Common myeloid progenitor, CD34-positive (primary cell): ENCODE results near the gene RHOB.

ENCODE experiments used
- CTCF ChIA-PET: fragments of 350-600 bp; sonication (Branson Sonifier 250); formaldehyde crosslinking; loops from one replicate; lab custom pipeline; 2021; ENCODE audit warnings: antibody characterized with exemption; lab: Charles Lee
- POLR2A ChIA-PET: fragments of 350-600 bp; sonication (Branson Sonifier 250); formaldehyde crosslinking; loops from one replicate; lab custom pipeline; 2021; ENCODE audit warnings: antibody characterized with exemption; lab: Charles Lee
- DNase-seq, 3 donors: peaks; one replicate each; pipeline versions ENCODE4 v3.0.0 to v3.0.0-alpha.2; 2013
- H3K27ac ChIP-seq, 2 experiments: 1 replicate in 1 of 2; 2 replicates in 1 of 2; pipeline ENCODE4 v1.7.0; 2013; ENCODE audit warnings: inconsistent platforms in 2 of 2, low read length in 2 of 2, mild to moderate bottlenecking in 2 of 2, low read depth in 1 of 2, moderate library complexity in 1 of 2; ENCODE audit not compliant: severe bottlenecking in 2 of 2, insufficient read depth in 1 of 2, poor library complexity in 1 of 2
- H3K27me3 ChIP-seq, 5 experiments: replicated peaks in 2 of 5; 1 replicate in 3 of 5; 2 replicates in 2 of 5; pipeline versions ENCODE4 v1.6.1 to v1.7.0; 2013; ENCODE audit warnings: low read length in 4 of 5, mild to moderate bottlenecking in 2 of 5, moderate library complexity in 2 of 5, inconsistent platforms in 1 of 5; ENCODE audit not compliant: insufficient read depth in 5 of 5, control insufficient read depth in 4 of 5
- H3K36me3 ChIP-seq, 4 experiments: 1 replicate in 2 of 4; 2 replicates in 2 of 4; pipeline versions ENCODE4 v1.6.1 to v1.7.0; 2013; ENCODE audit warnings: low read length in 3 of 4, control low read depth in 1 of 4, mild to moderate bottlenecking in 1 of 4; ENCODE audit not compliant: control insufficient read depth in 4 of 4, insufficient read depth in 4 of 4
- H3K4me1 ChIP-seq, 4 experiments: 1 replicate in 3 of 4; 2 replicates in 1 of 4; pipeline versions ENCODE4 v1.6.1 to v1.7.1; 2013; ENCODE audit warnings: low read length in 3 of 4, mild to moderate bottlenecking in 3 of 4, control low read depth in 1 of 4, inconsistent platforms in 1 of 4, moderate library complexity in 1 of 4; ENCODE audit not compliant: control insufficient read depth in 4 of 4, insufficient read depth in 4 of 4; ENCODE audit errors: control extremely low read depth in 1 of 4
- H3K4me3 ChIP-seq, 7 experiments: 1 replicate in 4 of 7; 2 replicates in 3 of 7; pipeline versions ENCODE4 v1.5.1 to v1.7.0; 2013; ENCODE audit warnings: mild to moderate bottlenecking in 7 of 7, low read length in 6 of 7, moderate library complexity in 6 of 7, inconsistent platforms in 2 of 7, low read depth in 2 of 7, control low read depth in 1 of 7; ENCODE audit not compliant: insufficient read depth in 4 of 7, control insufficient read depth in 1 of 7; ENCODE audit errors: extremely low read depth in 1 of 7
- H3K9me3 ChIP-seq, 5 experiments: 1 replicate in 4 of 5; 2 replicates in 1 of 5; pipeline versions ENCODE4 v1.6.1 to v1.7.1; 2013; ENCODE audit warnings: low read length in 4 of 5, mild to moderate bottlenecking in 2 of 5, inconsistent platforms in 1 of 5, low read depth in 1 of 5, moderate library complexity in 1 of 5; ENCODE audit not compliant: control insufficient read depth in 4 of 5, insufficient read depth in 2 of 5; ENCODE audit errors: control extremely low read depth in 1 of 5
- WGBS: methylation state at CpG from one replicate; pipeline ENCODE4 v1.1.5; 2013; ENCODE audit not compliant: insufficient coverage; 5-methylcytosine and 5-hydroxymethylcytosine counted together

RHOB gene

GRCh38 chr2:20430461-20431300 lies 16.2 kb upstream of the RHOB start:
- CTCF ChIA-PET = interaction anchor here (1.2 to 12.9 kb wide), 3 partner anchors 9 to 19 kb away, joined by 4 to 113 read pairs (median 5); no protein-coding TSS in a partner anchor

DNA sequence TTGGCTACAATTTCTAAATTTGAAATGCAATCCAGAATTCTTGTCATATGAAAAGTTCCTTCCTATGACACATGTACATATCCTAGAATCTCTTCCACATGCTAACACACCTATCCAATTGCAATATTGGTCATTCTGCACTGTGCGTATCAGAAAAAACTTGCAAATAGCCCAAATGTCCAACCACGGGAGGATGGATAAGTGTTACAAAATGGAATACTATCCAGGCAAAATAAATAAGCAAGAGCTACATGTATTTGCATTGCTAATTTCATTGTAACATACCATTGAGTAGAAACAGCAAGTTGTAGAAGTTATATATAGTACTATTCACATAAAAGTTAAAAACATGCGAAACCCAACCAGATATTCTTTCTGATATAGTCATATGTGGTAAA lies 15.6 kb upstream of the RHOB start:
- no peak overlapping the region for H3K4me3 ChIP-seq
- DNase-seq = no peak
- POLR2A ChIA-PET = interaction anchor here (0.7 kb wide), 1 partner anchor 28 kb away, joined by 3 read pairs; no protein-coding TSS in a partner anchor
- H3K27ac ChIP-seq = no peak overlapping the region
- H3K9me3 ChIP-seq = no peaks in the 10 kb centered on the region
- WGBS = no CpG with 5 or more reads among the region's 3 CpGs
- CTCF ChIA-PET = interaction anchor here (1.2 to 12.9 kb wide), 4 partner anchors 8 to 20 kb away, joined by 4 to 113 read pairs (median 8); no protein-coding TSS in a partner anchor
- no peaks in the 10 kb centered on the region for H3K27me3 ChIP-seq
- H3K4me1 ChIP-seq = peaks cover 0 to 12% (median 0%) of the 10 kb centered on the region in 4 experiments
- no peaks in the 10 kb centered on the region for H3K36me3 ChIP-seq

More at GRCh38 chr2:20430461-20431300, 16.2 kb upstream of the RHOB start:
- H3K9me3 ChIP-seq = no peaks in the 10 kb centered on the region
- DNase-seq = no peak
- no peak overlapping the region for H3K27ac ChIP-seq
- no peaks in the 10 kb centered on the region for H3K36me3 ChIP-seq
- no peaks in the 10 kb centered on the region for H3K27me3 ChIP-seq
- POLR2A ChIA-PET = no interaction called here
- 87% methylated on average over 7 of the region's 7 CpGs for WGBS
- H3K4me1 ChIP-seq = peaks cover 0 to 19% (median 2%) of the 10 kb centered on the region in 4 experiments
- H3K4me3 ChIP-seq = no peak overlapping the region

DNA sequence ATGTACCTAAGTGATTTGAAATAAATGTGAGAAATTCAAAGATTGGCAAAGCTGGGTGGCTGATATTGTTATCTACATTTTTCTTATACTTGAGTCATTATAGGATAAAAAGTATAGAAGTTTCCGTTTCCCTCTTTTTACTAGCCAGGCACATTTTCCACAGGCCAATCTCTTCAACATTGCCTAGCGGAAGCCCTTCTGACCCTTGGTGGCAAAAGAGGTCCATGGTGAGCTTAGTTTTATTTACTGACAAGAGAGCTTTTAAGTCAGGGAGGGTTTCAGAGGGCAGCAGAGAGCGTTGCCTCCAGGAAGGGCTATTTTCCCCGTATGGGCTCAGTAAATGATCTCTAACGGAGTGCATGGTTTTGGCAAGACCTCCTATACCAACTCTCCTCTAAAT lies 15.1 kb upstream of the RHOB start:
- POLR2A ChIA-PET = interaction anchor here (0.7 kb wide), 1 partner anchor 27 kb away, joined by 3 read pairs; no protein-coding TSS in a partner anchor
- no peak overlapping the region for H3K27ac ChIP-seq
- H3K4me3 ChIP-seq = no peak overlapping the region
- 92% methylated on average over 5 of the region's 5 CpGs for whole genome bisulfite sequencing
- H3K9me3 ChIP-seq = no peaks in the 10 kb centered on the region
- no peak for DNase-seq
- CTCF ChIA-PET = interaction anchor here (1.2 to 12.9 kb wide), 5 partner anchors 8 to 21 kb away, joined by 4 to 113 read pairs (median 10); no protein-coding TSS in a partner anchor
- H3K4me1 ChIP-seq = peaks cover 0 to 11% (median 0%) of the 10 kb centered on the region in 4 experiments
- H3K27me3 ChIP-seq = no peaks in the 10 kb centered on the region
- no peaks in the 10 kb centered on the region for H3K36me3 ChIP-seq

DNA sequence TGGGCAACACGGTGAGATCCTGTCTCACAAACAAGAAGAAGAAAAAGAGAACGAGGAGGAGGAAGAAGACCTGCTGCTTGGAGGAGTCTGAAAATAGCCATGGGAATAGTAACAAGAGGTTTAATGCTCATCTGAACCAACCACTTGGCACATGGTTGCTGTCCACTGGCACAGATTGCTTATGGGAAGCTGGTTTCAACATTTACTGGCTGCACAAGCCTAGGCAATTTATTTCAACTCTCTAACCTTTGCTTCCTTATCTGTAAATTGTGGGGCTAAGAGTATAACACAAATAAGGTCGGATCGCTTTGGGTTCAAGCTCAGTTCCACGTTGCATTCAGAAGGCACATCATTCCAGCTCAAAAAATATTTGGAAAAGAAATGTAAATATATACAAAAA lies 14.2 kb upstream of the RHOB start:
- H3K27me3 ChIP-seq = peaks cover 0 to 2% (median 0%) of the 10 kb centered on the region in 5 experiments
- 100% methylated on average over 1 of the region's 5 CpGs for WGBS
- ChIA-PET CTCF (interaction anchor here (1.0 to 12.9 kb wide), 5 partner anchors 7 to 21 kb away, joined by 3 to 113 read pairs (median 10); no protein-coding TSS in a partner anchor), POLR2A (no interaction called here)
- no peak overlapping the region for H3K4me3 ChIP-seq
- H3K36me3 ChIP-seq = no peaks in the 10 kb centered on the region
- DNase-seq = no peak
- no peaks in the 10 kb centered on the region for H3K9me3 ChIP-seq
- H3K4me1 ChIP-seq = peaks cover 0 to 11% (median 0%) of the 10 kb centered on the region in 4 experiments
- H3K27ac ChIP-seq = no peak overlapping the region

- CTCF ChIA-PET = interaction anchor here (0.7 to 12.9 kb wide), 6 partner anchors 6 to 202 kb away, joined by 3 to 113 read pairs (median 8); no protein-coding TSS in a partner anchor
- 100% methylated on average over 3 of the region's 7 CpGs for WGBS
- H3K27me3 ChIP-seq = peaks cover 0 to 2% (median 0%) of the 10 kb centered on the region in 5 experiments
- H3K27ac ChIP-seq = no peak overlapping the region
- DNase-seq = no peak
- H3K4me1 ChIP-seq = peaks cover 0 to 12% (median 0%) of the 10 kb centered on the region in 4 experiments
- no peaks in the 10 kb centered on the region for H3K9me3 ChIP-seq
- POLR2A ChIA-PET = no interaction called here
- no peaks in the 10 kb centered on the region for H3K36me3 ChIP-seq
- no peak overlapping the region for H3K4me3 ChIP-seq
Measured at GRCh38 chr2:20433249-20433648, 13.6 kb upstream of the RHOB start.

DNA sequence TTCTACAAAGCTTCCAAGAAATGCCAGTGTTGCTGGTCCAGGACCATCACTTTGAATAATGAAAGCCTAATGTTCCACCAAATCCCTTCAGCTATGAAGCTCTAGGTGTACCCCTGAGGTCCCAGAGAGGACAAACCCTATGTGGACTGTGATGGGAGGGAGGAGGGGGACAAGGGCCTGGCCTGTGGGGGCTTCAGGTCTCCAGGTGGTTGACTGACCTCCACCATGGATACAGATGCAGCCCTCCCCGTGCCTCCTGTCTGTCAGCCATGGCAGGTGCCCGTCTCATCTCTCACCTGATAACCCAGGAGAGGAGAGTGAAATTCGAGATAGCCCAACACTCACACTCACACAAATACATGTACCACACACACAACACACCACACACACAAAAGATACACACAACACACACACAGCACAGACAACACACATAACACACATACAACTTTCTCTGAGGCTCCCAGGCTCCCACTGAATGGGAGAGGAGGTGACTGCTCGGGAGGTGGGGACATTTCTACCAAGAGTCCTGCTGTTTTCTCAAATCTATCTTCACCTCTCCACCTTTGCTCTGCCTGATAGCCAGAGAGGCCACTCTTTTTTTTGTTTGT lies 12.8 kb upstream of the RHOB start:
- CTCF ChIA-PET = interaction anchor here (0.7 to 2.8 kb wide), 4 partner anchors 13 to 201 kb away, joined by 3 to 11 read pairs (median 7); no protein-coding TSS in a partner anchor
- no peak for DNase-seq
- H3K27me3 ChIP-seq = peaks cover 0 to 4% (median 0%) of the 10 kb centered on the region in 5 experiments
- no peaks in the 10 kb centered on the region for H3K9me3 ChIP-seq
- H3K36me3 ChIP-seq = no peaks in the 10 kb centered on the region
- H3K27ac ChIP-seq = no peak overlapping the region
- POLR2A ChIA-PET = no interaction called here
- H3K4me3 ChIP-seq = no peak overlapping the region
- peaks cover under 1 to 19% (median 2%) of the 10 kb centered on the region in 4 experiments for H3K4me1 ChIP-seq
- 92% methylated on average over 2 of the region's 4 CpGs for WGBS
